HG02884 (cell line): ENCODE measurements around the gene ABHD8.

Experiments
- ATAC-seq: cut with Tn5 transposase; IDR thresholded peaks from one replicate; pipeline ENCODE4 v1.9.1; 2021; ENCODE audit warnings: mild to moderate bottlenecking, moderate library complexity; ENCODE audit not compliant: unreplicated experiment

ABHD8 gene

GRCh38 chr19:17268754-17269153 is 34.5 kb downstream of the ABHD8 start:
- no peak for ATAC-seq

- peak; percentile 91 for ATAC-seq
Observed at GRCh38 chr19:17266975-17267788, 36.0 kb downstream of the ABHD8 start, which contains the start of gene BABAM1. Gene BABAM1, plus strand, starts transcription at chr19:17267443. Its CDS starts 1,364 bp downstream, at chr19:17268807.

GRCh38 chr19:17266589-17266974 is 36.6 kb downstream of the ABHD8 start:
- ATAC-seq = peak; percentile 15

- ATAC-seq = no peak
Observed at GRCh38 chr19:17266026-17266425, 37.2 kb downstream of the ABHD8 start.

GRCh38 chr19:17264641-17264979 is 38.6 kb downstream of the ABHD8 start, which contains the start of gene USHBP1:
Gene USHBP1, minus strand, starts transcription at chr19:17264745. Its CDS starts 446 bp downstream, at chr19:17264299.
- ATAC-seq = no peak

- ATAC-seq = no peak
Observed at GRCh38 chr19:17263712-17264640, 39.2 kb downstream of the ABHD8 start.

GRCh38 chr19:17262557-17262956 is 40.7 kb downstream of the ABHD8 start:
- ATAC-seq = no peak

GRCh38 chr19:17260842-17261325 is 42.3 kb downstream of the ABHD8 start:
- peak; percentile 70 for ATAC-seq

- ATAC-seq = no peak
Observed at GRCh38 chr19:17259934-17260333, 43.3 kb downstream of the ABHD8 start.

GRCh38 chr19:17259118-17259780 is 44.0 kb downstream of the ABHD8 start:
- ATAC-seq = no peak

GRCh38 chr19:17256130-17256529 is 47.1 kb downstream of the ABHD8 start:
- no peak for ATAC-seq

- no peak for ATAC-seq
Observed at GRCh38 chr19:17255150-17255621, 48.0 kb downstream of the ABHD8 start.

GRCh38 chr19:17254636-17255035 is 48.6 kb downstream of the ABHD8 start:
- ATAC-seq = no peak

- no peak for ATAC-seq
Observed at GRCh38 chr19:17249887-17250548, 53.2 kb downstream of the ABHD8 start.

- ATAC-seq = no peak
Observed at GRCh38 chr19:17248011-17248776, 55.0 kb downstream of the ABHD8 start.

GRCh38 chr19:17246681-17247425 is 56.4 kb downstream of the ABHD8 start:
- ATAC-seq = no peak

- no peak for ATAC-seq
Observed at GRCh38 chr19:17245535-17245984, 57.7 kb downstream of the ABHD8 start, which contains the start of gene NR2F6. Gene NR2F6, minus strand, starts transcription at chr19:17245919. Its CDS starts 699 bp downstream, at chr19:17245220.
